Stimulated activated naive CD8-positive, alpha-beta T cell treated with anti-CD3 and anti-CD28 coated beads, Interleukin-15, amount 100 ng/mL, for 72 hours (primary cell): ENCODE measurements around the gene LRP1B.

ENCODE experiments used
- ATAC-seq: fragments of 150-1000 bp; cut with Tn5 transposase; 2 replicates; pipeline ENCODE4 v1.10.0; 2021; ENCODE audit warnings: mild to moderate bottlenecking, moderate library complexity
- DNase-seq, 2 donors: peaks; one replicate each; pipeline ENCODE4 v3.0.0; 2021 to 2022
- H3K27ac Mint-ChIP-seq, 2 donors: one replicate each; pipeline ENCODE4 v1.8.0; 2022; ENCODE audit warnings: mild to moderate bottlenecking in 2 of 2, mixed read lengths in 2 of 2, moderate library complexity in 2 of 2
- H3K27me3 Mint-ChIP-seq: one replicate; pipeline ENCODE4 v1.8.0; 2022; ENCODE audit warnings: mixed read lengths
- H3K4me1 Mint-ChIP-seq: one replicate; pipeline ENCODE4 v1.8.0; 2022; ENCODE audit warnings: mild to moderate bottlenecking, mixed read lengths
- H3K4me3 Mint-ChIP-seq, 2 donors: one replicate each; pipeline ENCODE4 v1.8.0; 2022; ENCODE audit warnings: mild to moderate bottlenecking in 2 of 2, mixed read lengths in 2 of 2, moderate library complexity in 1 of 2
- H3K9me3 Mint-ChIP-seq, 2 donors: one replicate each; pipeline ENCODE4 v1.8.0; 2022; ENCODE audit warnings: mixed read lengths in 2 of 2

Gene LRP1B

DNA sequence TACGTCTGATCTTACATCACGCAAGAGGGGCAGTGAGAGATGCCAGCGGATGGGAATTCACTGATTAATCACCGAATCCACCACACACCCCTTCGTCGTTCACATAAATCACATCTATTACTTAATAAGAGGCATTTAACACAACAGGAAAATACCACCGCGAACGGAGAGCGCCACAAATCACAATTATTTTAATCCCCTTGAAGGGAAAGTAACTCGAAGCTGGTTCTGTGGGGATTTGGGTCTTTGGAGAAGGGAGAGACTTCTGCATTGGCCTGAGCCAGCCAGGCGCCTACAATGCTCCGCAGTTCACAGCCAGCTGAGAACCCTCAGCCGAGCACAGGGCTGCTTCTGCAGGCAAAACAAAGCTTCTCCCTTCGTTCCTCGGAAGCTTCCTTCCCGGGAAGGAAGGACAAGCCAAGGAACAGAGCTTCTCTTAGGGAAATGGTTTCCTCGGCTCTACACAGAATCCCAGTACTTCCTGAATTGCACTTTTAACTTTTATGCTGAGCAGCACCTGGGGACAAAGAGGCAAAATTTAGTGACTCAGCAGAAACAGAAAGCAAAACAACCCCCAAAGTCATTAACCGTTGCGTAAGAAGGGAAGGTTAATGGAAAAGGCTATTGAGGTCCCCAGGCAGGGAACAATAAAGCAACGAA lies at the start of gene LRP1B:
LRP1B (minus strand) TSS at position 7 of the 660 bp plus-strand sequence. CDS start 287 bp downstream, outside the sequence.
- peak within 1 kb of the TSS; percentile 72 to 76 for H3K4me3 Mint-ChIP-seq
- ATAC-seq, result no peak

DNA sequence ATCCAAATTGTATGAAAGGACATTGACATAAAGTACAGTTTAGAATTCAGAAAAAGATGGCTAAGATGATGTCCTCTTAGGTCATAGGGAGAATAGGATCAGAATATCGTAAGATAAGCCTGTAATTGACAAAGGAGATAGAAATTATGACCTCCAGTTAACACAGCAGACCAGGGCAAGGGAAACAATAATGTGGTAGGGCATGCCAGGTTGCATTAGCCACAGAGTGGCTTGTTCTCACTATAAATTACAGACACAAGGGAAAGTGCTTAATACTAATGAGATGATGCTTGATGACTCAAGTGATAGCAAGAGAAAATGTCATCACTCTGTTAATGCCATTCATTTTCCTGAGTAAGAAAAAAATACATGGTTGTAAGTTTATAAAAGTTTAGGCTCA lies 48.9 kb upstream of the LRP1B start:
- H3K27me3 Mint-ChIP-seq, result no peaks in the 10 kb centered on the region
- peaks cover 5 to 7% of the 10 kb centered on the region in 2 donors for H3K9me3 Mint-ChIP-seq
- DNase-seq, result no peak
- H3K27ac Mint-ChIP-seq, result no peak overlapping the region
- no peak for ATAC-seq
- no peak overlapping the region for H3K4me3 Mint-ChIP-seq
- no peaks in the 10 kb centered on the region for H3K4me1 Mint-ChIP-seq

More for the DNA sequence above, at the start of gene LRP1B:
- Mint-ChIP-seq H3K27me3 (peaks cover 36% of the 10 kb centered on the region), H3K9me3 (no peaks in the 10 kb centered on the region), H3K27ac (peak within 1 kb of the TSS in 1 of 2 donors; percentile 82), H3K4me1 (peaks cover 15% of the 10 kb centered on the region)
- DNase-seq, result no peak

DNA sequence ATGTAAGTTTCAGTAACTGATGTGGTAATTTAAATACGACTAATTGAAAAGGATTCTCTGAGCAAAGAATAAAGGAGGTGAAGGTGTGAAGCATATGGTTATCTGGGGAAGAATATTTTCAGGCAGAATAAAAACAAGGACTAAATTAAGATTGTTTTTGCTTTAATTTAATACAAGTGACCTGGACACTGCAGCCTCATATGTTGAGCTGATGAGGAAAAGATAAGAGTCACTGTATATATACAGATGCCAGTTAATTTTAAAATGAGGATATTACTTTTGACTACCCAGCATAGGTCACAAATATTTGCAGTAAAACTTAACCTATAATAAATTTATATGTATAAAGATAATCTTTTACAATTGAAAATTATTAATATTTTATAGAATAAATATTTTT lies 47.8 kb upstream of the LRP1B start:
- Mint-ChIP-seq H3K27ac (no peak overlapping the region), H3K9me3 (peaks cover 5 to 7% of the 10 kb centered on the region in 2 donors), H3K4me1 (no peaks in the 10 kb centered on the region), H3K4me3 (no peak overlapping the region), H3K27me3 (no peaks in the 10 kb centered on the region)
- ATAC-seq (no peak), DNase-seq (no peak)

DNA sequence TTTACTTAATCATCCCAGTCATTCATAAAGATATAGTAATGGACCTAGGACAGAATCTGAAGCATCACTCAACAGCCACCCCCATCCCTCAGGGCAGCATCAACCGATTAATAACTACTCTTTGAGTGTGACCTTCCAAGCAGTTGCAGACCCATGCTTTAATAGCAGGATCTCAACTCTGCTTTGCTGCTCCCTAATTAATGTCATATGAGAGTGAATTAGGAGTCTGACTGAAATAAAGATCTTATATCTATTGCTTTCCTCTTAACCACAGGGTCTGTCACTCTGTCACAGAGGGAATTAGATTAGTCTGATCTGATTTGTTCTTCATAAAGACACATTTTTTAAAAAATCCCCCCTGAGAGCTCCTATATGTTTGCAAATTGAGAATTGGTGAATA lies 46.1 kb upstream of the LRP1B start:
- no peak for DNase-seq
- Mint-ChIP-seq H3K27ac (no peak overlapping the region), H3K4me1 (no peaks in the 10 kb centered on the region), H3K27me3 (no peaks in the 10 kb centered on the region), H3K9me3 (no peaks in the 10 kb centered on the region), H3K4me3 (no peak overlapping the region)
- ATAC-seq, result no peak

DNA sequence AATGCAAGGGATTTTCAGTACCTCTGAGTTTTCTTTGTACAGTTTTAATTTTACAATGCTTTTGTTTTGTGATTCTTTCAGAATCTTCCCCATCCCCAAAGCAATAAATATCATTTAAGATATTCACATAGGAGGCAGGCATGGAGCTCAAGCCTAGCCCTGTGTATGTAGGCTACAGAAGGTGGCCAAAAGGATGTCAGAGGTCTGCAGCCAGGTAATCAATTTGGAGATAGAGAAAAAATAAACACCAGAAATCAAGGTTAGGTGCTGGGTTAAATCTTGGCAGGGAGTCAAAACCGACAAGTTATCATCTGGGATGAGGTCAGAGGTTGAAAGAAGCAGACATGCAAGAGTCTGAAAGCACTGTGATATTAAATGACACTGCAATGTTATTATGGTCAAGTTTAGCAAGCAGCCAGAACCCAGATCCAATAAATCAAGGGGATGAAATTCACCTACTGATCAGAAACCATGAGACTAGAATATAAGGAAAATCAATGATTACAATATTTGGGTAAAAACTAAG lies 45.1 kb upstream of the LRP1B start:
- no peak for DNase-seq
- no peaks in the 10 kb centered on the region for H3K4me1 Mint-ChIP-seq
- H3K9me3 Mint-ChIP-seq, result no peaks in the 10 kb centered on the region
- ATAC-seq, result no peak
- H3K27ac Mint-ChIP-seq, result no peak overlapping the region
- H3K4me3 Mint-ChIP-seq, result no peak overlapping the region
- no peaks in the 10 kb centered on the region for H3K27me3 Mint-ChIP-seq

DNA sequence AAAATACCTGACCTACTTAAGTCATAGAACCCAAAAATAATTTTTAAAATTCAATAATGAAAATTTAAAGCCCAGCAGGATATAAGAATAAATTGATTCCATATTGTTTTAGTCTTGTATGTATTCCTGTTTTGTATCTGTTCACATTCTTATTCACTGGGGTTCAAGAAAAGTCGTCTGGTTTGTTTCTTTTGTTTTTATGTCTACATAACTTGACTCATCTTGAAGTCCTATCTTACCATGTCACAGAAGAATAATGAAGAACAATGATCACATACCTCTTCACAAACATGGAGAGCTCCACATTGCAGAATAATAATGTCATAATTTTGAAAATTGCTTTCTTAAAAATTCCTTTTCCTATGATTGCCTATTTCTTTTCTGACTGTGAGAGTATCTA lies 43.4 kb upstream of the LRP1B start:
- DNase-seq, result no peak

DNA sequence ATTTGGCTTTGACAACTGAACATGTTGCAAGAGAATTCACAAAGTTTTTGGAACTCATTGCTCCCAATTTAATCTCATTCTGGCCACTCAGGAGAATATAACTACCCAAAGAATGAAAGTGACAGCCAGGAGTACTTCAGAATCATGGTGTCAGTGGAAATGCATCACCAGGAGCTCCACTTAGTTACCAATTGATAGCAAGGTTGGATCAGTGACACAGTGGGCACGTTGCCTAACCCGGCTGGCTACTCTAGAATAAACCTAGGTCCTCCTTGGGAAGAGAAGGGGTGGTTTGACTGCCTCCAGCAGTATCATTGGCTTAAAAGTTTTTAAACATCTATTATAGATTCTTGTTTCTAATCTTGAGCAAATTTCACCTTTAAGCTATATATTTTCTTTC lies 40.0 kb upstream of the LRP1B start:
- peaks cover 3 to 4% of the 10 kb centered on the region in 2 donors for H3K9me3 Mint-ChIP-seq
- H3K4me3 Mint-ChIP-seq, result no peak overlapping the region
- no peaks in the 10 kb centered on the region for H3K27me3 Mint-ChIP-seq
- no peak for ATAC-seq
- DNase-seq, result no peak
- no peak overlapping the region for H3K27ac Mint-ChIP-seq
- no peaks in the 10 kb centered on the region for H3K4me1 Mint-ChIP-seq

More for the DNA sequence above, 43.4 kb upstream of the LRP1B start:
- no peaks in the 10 kb centered on the region for H3K4me1 Mint-ChIP-seq
- H3K9me3 Mint-ChIP-seq, result peaks cover 0 to 4% of the 10 kb centered on the region in 2 donors
- ATAC-seq, result no peak
- H3K27me3 Mint-ChIP-seq, result no peaks in the 10 kb centered on the region
- H3K27ac Mint-ChIP-seq, result no peak overlapping the region
- no peak overlapping the region for H3K4me3 Mint-ChIP-seq

DNA sequence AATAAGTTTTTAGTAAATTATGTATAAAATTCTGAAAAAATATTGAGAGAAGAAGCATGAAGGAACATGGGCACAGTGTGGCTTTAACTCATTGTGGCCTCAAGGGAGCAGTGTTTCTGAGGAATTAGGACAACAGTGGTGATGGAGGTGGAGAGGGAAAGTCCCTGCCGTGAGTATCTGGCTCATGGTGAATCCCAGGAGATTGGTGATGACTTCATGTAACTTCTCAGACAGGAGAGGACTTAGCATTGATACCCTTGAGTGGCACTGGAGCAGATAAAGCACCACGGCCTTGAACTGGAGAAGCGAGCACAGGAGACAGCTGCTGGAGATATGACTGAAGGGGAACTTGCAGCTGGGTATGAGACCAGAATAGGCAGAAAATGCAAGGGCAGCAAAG lies 35.0 kb upstream of the LRP1B start:
- peaks cover 12 to 15% of the 10 kb centered on the region in 2 donors for H3K9me3 Mint-ChIP-seq
- H3K4me3 Mint-ChIP-seq, result no peak overlapping the region
- H3K27me3 Mint-ChIP-seq, result no peaks in the 10 kb centered on the region
- DNase-seq, result no peak
- no peak overlapping the region for H3K27ac Mint-ChIP-seq
- H3K4me1 Mint-ChIP-seq, result no peaks in the 10 kb centered on the region
- ATAC-seq, result no peak

DNA sequence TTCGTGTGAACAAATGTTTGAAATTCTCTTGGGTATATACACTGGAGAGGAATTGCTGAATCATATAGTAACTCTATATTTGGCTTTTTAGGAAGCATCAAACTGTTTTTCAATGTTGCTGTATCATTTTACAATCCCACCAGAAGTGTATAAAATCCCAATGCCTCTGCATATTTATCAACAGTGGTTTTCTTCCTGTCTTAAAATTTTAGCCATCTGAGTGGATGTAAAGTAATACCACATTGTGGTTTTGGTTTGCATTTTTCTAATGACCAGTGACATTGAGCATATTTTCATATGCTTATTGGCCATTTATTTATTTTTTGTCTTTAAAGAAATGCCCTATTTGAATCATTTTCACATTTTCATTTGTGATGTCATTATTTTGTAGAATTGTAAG lies 22.8 kb upstream of the LRP1B start:
- Mint-ChIP-seq H3K27ac (no peak overlapping the region), H3K9me3 (peaks cover 4 to 8% of the 10 kb centered on the region in 2 donors), H3K27me3 (no peaks in the 10 kb centered on the region), H3K4me1 (no peaks in the 10 kb centered on the region), H3K4me3 (no peak overlapping the region)
- DNase-seq, result no peak
- no peak for ATAC-seq

DNA sequence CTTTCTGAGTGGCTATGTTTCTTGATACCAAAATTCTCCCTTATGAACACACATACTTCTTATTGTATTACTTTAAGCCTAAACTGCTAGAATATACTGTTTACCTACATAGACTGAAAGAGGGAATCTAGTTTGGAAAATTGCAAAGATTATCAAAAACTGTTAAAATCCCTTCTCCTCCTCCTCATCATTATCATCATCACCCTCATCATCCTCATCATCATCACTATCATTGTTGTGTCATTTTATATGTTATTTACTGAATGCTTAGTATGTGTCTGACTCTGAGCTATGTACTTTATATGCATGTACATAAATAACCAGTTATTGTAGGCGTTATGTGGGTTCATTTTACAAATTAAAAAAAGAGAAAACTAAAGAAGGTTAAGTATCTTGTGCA lies 19.6 kb upstream of the LRP1B start:
- Mint-ChIP-seq H3K4me1 (no peaks in the 10 kb centered on the region), H3K9me3 (peaks cover 4 to 8% of the 10 kb centered on the region in 2 donors), H3K4me3 (no peak overlapping the region), H3K27me3 (no peaks in the 10 kb centered on the region), H3K27ac (no peak overlapping the region)
- ATAC-seq (no peak), DNase-seq (no peak)

DNA sequence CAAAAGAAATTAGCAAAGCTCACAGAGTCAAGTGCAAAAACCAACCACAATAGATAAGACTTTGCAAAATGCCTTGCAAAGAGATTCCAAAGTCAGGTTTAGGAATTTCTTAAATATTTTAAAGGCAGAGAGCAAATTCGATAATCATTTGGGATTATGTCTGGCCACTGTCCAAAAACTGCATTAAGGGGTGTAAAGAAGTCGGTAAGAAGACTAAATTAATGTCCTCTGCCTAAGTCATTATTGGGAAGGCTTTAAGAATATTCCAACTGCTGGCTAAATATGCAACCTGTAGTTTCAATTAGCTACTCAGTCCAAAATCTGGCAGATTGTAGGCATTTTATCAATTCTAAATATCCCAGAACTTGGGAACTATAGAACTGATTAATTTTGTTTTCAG lies 13.7 kb upstream of the LRP1B start:
- no peaks in the 10 kb centered on the region for H3K27me3 Mint-ChIP-seq
- ATAC-seq, result no peak
- H3K4me1 Mint-ChIP-seq, result no peaks in the 10 kb centered on the region
- H3K4me3 Mint-ChIP-seq, result no peak overlapping the region
- H3K9me3 Mint-ChIP-seq, result no peaks in the 10 kb centered on the region
- no peak overlapping the region for H3K27ac Mint-ChIP-seq
- no peak for DNase-seq

DNA sequence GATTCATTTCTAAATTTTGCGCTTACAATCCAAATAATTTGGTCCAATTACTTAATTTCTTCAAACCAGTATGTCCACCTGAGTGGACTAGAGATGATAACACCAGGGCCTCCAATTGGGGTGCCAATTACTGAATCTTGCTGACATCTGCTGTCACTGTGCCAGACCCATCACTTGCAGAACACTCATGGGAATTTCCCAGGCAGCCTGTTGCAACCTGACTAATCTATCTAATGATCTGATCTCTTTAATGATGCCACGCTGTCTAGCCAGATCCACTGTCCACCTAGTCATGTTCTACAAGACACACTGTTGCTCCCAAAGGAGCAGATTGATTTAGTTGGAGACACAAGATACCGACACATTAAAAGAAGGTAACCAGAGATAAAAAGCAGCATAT lies 11.8 kb upstream of the LRP1B start:
- no peaks in the 10 kb centered on the region for H3K4me1 Mint-ChIP-seq
- H3K27ac Mint-ChIP-seq, result no peak overlapping the region
- no peak for ATAC-seq
- no peak for DNase-seq
- H3K27me3 Mint-ChIP-seq, result no peaks in the 10 kb centered on the region
- no peaks in the 10 kb centered on the region for H3K9me3 Mint-ChIP-seq
- no peak overlapping the region for H3K4me3 Mint-ChIP-seq

DNA sequence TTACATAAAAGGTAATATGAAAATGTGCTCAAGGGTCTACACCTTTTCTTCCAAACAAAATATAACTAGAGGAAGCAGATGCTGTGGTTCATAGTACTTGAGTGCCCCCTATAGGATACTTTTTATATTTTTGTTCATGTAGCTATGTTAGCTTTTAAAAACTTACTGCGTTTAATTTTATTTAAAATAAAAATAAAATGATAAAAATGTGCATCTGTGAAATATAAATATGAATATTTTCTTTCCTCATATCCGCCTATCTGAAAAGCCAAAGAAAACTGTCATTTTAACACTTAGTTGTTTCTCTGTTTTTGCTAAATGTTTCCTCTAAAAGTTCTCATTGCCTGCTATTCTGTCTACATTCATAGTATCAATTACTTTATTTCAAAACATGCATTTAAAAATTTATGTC lies 9.6 kb upstream of the LRP1B start:
- DNase-seq (no peak), ATAC-seq (no peak)
- H3K9me3 Mint-ChIP-seq, result no peaks in the 10 kb centered on the region
- no peak overlapping the region for H3K4me3 Mint-ChIP-seq
- H3K27me3 Mint-ChIP-seq, result no peaks in the 10 kb centered on the region
- no peaks in the 10 kb centered on the region for H3K4me1 Mint-ChIP-seq
- H3K27ac Mint-ChIP-seq, result no peak overlapping the region

DNA sequence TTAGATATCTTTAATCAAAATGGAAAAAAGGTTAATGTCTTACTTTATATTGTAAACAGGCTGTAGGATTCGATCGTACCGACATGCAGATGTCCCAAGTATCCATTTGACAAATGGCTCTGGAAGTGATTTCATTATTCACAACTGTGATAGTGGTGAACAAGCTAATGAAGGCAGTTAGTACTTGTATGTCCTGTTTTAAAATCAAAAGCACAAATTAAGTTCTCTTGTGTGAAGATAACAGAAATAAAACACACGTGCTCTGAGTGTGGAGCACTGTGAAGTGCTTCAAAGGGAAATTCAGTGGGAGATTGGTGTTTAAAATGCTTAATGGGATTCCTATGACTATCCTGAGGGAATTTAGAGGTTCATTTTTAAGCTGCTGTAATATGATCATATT lies 8.6 kb upstream of the LRP1B start:
- Mint-ChIP-seq H3K27ac (no peak overlapping the region), H3K27me3 (no peaks in the 10 kb centered on the region), H3K4me3 (no peak overlapping the region), H3K4me1 (no peaks in the 10 kb centered on the region), H3K9me3 (no peaks in the 10 kb centered on the region)
- DNase-seq (no peak), ATAC-seq (no peak)

DNA sequence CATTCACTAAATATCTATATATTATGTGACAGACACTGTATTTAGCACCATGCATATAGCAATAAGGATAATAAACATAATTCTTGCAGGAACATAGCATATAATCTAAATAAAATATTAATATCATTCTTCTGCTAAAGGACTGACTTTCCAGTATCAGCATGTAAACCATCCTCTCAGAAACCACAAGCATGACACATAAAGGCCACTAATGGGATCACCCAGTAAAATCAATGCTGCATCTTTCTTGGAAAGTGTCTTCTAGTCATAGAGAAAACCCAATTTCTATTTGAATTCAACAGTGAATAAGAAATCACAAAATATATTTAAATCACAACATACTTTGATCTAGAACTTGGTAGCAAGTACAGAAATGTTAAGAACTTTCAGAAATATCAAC lies 5.8 kb upstream of the LRP1B start:
- Mint-ChIP-seq H3K4me3 (no peak overlapping the region), H3K27ac (no peak overlapping the region), H3K27me3 (peaks cover 11% of the 10 kb centered on the region), H3K9me3 (no peaks in the 10 kb centered on the region), H3K4me1 (no peaks in the 10 kb centered on the region)
- DNase-seq (no peak), ATAC-seq (no peak)

DNA sequence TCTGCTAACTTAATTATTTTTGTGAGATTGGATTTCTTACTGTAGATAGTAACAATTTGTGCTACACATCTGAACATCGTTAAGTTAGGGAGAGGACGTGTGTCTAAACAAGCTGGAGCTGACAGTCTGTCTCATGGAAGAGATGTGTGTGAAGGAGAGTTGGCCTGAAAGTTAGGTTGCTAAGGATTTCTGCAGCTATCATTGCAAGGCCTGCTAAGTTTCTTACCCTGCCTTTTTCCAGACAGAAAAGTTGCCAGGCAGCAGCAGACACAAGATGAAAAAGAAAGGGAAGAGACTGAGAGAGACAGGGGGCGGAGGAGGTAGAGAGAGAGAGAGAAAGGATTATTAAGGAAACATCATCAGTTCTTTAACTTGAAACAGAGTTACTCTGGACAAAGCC lies 4.1 kb upstream of the LRP1B start:
- no peaks in the 10 kb centered on the region for H3K9me3 Mint-ChIP-seq
- peaks cover 28% of the 10 kb centered on the region for H3K27me3 Mint-ChIP-seq
- ATAC-seq (no peak), DNase-seq (no peak)
- peak overlapping the region in 1 of 2 donors; percentile 75 for H3K27ac Mint-ChIP-seq
- H3K4me1 Mint-ChIP-seq, result peaks cover 15% of the 10 kb centered on the region
- H3K4me3 Mint-ChIP-seq, result no peak overlapping the region
